AG04449 (cell line): ENCODE results near the gene GLRA3.

Experiments used
- CTCF ChIA-PET: fragments of 350-600 bp; formaldehyde crosslinking; extraction: SDS; loops from one replicate; lab custom pipeline; 2021; ENCODE audit warnings: antibody characterized with exemption; lab: Yijun Ruan, JAX
- POLR2A ChIA-PET: fragments of 400-600, 350-600 bp; formaldehyde crosslinking; extraction: SDS; loops from one replicate; lab custom pipeline; 2020; ENCODE audit warnings: antibody characterized with exemption, inconsistent platforms; lab: Yijun Ruan, JAX
- DNase-seq: peaks from one replicate; pipeline ENCODE4 v3.0.0-alpha.2; 2010; ENCODE audit warnings: low read depth, low spot score
- H3K4me3 ChIP-seq: 2 replicates; pipeline ENCODE4 v1.5.1; 2011; ENCODE audit warnings: low read depth, mild to moderate bottlenecking, control low read depth, low read length
- CTCF ChIP-seq: IDR thresholded peaks from one replicate; pipeline ENCODE4 v1.5.1; 2011; ENCODE audit warnings: mild to moderate bottlenecking, moderate library complexity, low read length, control low read depth, inconsistent platforms; ENCODE audit not compliant: insufficient read depth; ENCODE audit errors: missing control alignments

Gene GLRA3

GRCh38 chr4:174764105-174764729, 64.8 kb downstream of the GLRA3 start:
- peak; percentile 4 for DNase-seq
- no peak overlapping the region for H3K4me3 ChIP-seq
- TF ChIP-seq CTCF: peak; percentile 19
- ChIA-PET POLR2A (no interaction called here), CTCF (interaction anchor here (0.7 to 3.6 kb wide), 5 partner anchors 12 to 772 kb away, joined by 3 to 13 read pairs (median 6); no protein-coding TSS in a partner anchor)

- TF ChIP-seq CTCF: no peak
- ChIA-PET POLR2A (no interaction called here), CTCF (interaction anchor here (2.1 to 3.6 kb wide), 3 partner anchors 11 to 773 kb away, joined by 6 to 13 read pairs (median 10); no protein-coding TSS in a partner anchor)
- no peak overlapping the region for H3K4me3 ChIP-seq
- DNase-seq: no peak
Observed at GRCh38 chr4:174763454-174764104, 65.5 kb downstream of the GLRA3 start.

- POLR2A ChIA-PET: no interaction called here
- H3K4me3 ChIP-seq: no peak overlapping the region
- no peak for DNase-seq
- CTCF ChIA-PET: interaction anchor here (3.6 kb wide), 1 partner anchor 775 kb away, joined by 13 read pairs; no protein-coding TSS in a partner anchor
- TF ChIP-seq CTCF: no peak
Observed at GRCh38 chr4:174761451-174761850, 67.6 kb downstream of the GLRA3 start.

GRCh38 chr4:174757736-174758135, 71.3 kb downstream of the GLRA3 start:
- ChIA-PET CTCF (no interaction called here), POLR2A (no interaction called here)
- no peak for DNase-seq
- no peak for TF ChIP-seq CTCF
- H3K4me3 ChIP-seq: no peak overlapping the region

- POLR2A ChIA-PET: no interaction called here
- H3K4me3 ChIP-seq: no peak overlapping the region
- CTCF ChIA-PET: interaction anchor here (1.7 kb wide), 1 partner anchor 11 kb away, joined by 6 read pairs; no protein-coding TSS in a partner anchor
- no peak for TF ChIP-seq CTCF
- DNase-seq: no peak
Observed at GRCh38 chr4:174753021-174753420, 76.0 kb downstream of the GLRA3 start.

GRCh38 chr4:174752026-174752425, 77.0 kb downstream of the GLRA3 start:
- H3K4me3 ChIP-seq: no peak overlapping the region
- no peak for TF ChIP-seq CTCF
- ChIA-PET CTCF (interaction anchor here (1.7 kb wide), 1 partner anchor 12 kb away, joined by 6 read pairs; no protein-coding TSS in a partner anchor), POLR2A (no interaction called here)
- DNase-seq: no peak
